GM13976 (cell line): ENCODE data around the gene TCF7L1.

ENCODE experiments used
- DNase-seq: peaks from one replicate; pipeline ENCODE4 v3.0.0; 2012; ENCODE audit warnings: low spot score
- in situ Hi-C: fragments of 300-500 bp; cut with MboI; formaldehyde crosslinking; loops from one replicate; pipeline ENCODE4 v1.12.0; 2022; ENCODE audit warnings: low sequenced_read_pairs, mixed read lengths, inconsistent platforms; ENCODE audit not compliant: unreplicated experiment
- TF ChIP-seq, protein P1 (sequence below): IDR thresholded peaks from 2 replicates; pipeline ENCODE4 v1.5.1; 2012; ENCODE audit warnings: borderline replicate concordance, mild to moderate bottlenecking; ENCODE audit not compliant: insufficient read depth; ENCODE audit errors: extremely low read depth, missing control alignments, control extremely low read depth

Gene TCF7L1

DNA sequence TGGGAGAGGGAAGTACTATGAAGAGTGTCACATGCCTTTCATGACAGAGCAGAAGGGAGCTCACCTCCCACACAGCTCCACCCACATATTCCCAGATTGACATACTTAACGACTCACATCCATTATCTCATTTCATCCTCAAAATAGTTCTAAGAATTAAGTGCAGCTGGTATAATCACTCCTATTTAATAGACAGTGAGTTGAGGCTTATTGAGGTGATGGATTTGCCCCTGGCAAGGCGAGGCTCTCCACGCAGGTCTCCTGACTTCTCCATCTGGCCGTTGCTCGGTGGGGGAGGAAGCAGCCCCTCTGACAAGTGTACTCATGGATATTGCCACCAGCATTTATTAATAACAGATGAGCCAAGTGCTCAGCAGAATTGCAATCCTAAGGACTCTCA, 113.2 kb downstream of the TCF7L1 start:
- no peak for DNase-seq
- in situ Hi-C loops = no loop called here
- TF ChIP-seq, protein P1, sequence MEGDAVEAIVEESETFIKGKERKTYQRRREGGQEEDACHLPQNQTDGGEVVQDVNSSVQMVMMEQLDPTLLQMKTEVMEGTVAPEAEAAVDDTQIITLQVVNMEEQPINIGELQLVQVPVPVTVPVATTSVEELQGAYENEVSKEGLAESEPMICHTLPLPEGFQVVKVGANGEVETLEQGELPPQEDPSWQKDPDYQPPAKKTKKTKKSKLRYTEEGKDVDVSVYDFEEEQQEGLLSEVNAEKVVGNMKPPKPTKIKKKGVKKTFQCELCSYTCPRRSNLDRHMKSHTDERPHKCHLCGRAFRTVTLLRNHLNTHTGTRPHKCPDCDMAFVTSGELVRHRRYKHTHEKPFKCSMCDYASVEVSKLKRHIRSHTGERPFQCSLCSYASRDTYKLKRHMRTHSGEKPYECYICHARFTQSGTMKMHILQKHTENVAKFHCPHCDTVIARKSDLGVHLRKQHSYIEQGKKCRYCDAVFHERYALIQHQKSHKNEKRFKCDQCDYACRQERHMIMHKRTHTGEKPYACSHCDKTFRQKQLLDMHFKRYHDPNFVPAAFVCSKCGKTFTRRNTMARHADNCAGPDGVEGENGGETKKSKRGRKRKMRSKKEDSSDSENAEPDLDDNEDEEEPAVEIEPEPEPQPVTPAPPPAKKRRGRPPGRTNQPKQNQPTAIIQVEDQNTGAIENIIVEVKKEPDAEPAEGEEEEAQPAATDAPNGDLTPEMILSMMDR = no peak

DNA sequence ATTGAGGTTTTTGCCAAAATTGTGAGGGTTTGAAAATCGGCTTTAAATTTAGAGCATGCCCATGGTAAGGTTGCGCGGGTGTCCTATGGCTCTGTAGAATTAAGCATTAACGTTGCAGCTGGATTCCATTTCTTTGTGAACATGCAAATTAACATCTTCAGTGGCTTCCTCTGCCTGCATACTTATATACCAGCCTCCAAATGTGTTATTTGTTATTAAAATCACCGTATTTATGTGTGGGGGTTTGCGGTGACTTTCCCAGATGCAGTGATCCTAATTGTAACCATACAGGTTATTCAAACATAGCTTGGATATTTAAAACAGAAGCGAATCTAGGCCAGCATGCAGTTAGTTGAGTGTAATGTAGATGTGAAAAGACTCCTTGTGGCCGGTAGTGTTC, 114.4 kb downstream of the TCF7L1 start:
- TF ChIP-seq, protein P1 = no peak
- no peak for DNase-seq
- in situ Hi-C loops = no loop called here

DNA sequence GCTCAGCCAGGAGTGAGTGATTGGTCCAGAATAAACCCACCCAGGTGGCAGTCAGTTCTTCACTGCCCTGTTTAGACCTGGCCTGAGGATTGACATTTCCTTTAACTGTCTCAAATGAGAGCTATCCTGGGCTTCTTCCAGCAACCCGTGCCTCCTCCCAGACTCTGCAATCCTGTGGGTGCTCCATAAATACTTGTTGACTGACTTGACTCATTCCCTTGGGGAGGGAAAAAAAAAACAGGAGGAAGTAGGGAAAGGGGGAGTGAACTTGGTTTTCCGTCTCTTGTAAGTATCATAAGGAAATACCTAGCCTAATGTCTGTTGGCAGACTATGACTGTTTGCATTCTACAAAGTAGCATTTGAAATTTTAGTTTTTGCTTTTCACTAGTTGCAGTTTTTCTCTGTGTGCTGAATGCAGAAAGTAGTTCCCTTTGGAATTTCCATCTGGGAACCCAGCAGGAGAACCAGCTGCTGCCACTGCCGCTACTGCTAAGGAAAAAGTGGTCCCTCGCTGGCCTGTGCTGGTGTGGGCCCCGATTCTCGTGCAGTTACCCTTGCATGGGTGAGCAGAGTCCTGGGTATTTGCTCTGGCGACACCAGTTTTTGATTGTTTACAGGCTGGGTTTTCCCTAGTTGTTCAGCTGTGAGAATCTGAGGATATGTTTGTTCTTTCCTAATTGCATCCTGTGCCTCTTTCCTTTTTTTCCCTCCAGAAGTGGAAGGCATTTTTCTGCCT, 115.7 kb downstream of the TCF7L1 start:
- TF ChIP-seq, protein P1 = no peak
- no peak for DNase-seq
- in situ Hi-C loops = no loop called here

DNA sequence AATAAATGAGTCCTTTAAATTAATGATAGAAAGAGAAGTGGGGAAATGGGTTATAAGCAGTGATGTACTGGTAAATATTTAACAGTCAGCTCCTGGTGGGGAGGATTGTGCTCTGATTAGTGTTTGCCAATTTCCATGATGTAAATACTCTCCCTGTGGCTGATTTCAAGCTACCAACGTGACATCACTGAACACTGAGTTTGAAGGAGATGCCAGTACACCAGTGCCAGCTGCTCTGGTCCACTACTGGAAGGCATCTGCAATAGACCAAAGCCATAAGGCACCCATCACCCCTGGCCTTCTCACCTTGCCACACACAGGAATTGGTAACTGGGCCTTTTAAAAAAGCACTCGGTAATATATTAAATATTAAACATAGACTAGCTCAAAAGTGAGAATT, 116.9 kb downstream of the TCF7L1 start:
- DNase-seq = no peak
- in situ Hi-C loops = no loop called here
- TF ChIP-seq, protein P1 = no peak

DNA sequence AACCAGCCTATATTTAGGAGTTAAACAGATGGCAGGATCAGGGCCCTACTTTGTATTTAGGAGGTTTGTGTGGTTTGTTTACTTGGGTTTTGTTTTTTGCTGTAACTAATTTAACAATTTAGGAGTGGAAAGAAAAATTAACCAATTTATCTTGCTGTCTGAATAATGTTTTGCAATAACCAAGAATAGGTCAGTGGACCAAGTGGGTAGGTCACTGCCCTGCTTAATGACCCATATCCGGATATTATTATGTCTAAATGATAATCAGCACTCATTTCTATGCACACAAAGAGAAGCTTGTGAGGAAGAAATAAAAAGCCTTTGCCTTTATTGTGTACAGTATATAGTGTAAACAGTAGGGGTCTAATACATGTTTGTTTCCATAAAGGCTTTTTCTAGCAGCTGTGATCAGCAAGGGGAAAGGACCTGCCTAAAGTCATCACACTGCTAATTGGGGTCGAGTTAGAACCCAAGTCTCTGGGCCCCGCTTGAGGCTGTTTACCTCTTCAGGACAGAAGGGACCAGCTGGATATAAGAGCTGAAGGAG, 118.0 kb downstream of the TCF7L1 start:
- TF ChIP-seq, protein P1 = no peak
- in situ Hi-C loops = no loop called here
- DNase-seq = no peak

DNA sequence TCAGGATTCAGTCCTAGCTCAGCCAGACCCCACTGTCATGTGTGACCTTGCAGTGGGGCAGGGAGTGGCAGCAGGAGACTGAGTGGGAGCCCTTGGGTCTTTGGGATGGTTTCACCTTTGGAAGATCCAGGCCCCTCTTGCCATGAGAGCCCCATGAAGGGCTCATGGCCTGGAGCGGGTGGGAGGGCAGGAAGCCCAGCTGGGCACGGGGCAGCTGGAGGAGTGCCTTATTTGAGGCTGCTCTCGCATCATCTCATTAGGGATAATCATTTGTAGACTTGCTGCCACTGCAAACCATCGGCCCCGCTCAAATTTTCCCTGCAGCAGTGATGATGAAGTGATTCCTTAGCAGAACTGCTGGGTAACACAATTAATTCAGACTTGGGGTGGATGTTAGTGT, 120.7 kb downstream of the TCF7L1 start:
- DNase-seq = no peak
- in situ Hi-C loops = no loop called here
- TF ChIP-seq, protein P1 = no peak
